ENCODE results near the gene UROC1.

- no peak for TF ChIP-seq TEAD4 (IDR thresholded peaks at IDR 0.05)
- TF ChIP-seq RAD21 (IDR thresholded peaks at IDR 0.05; ENCODE audit: low read depth) = no peak
- TF ChIP-seq TAF1 (IDR thresholded peaks at IDR 0.05; ENCODE audit: low read depth) = no peak
- no peak for TF ChIP-seq EP300 (IDR thresholded peaks at IDR 0.05; ENCODE audit: borderline replicate concordance)
- no peak for TF ChIP-seq REST (IDR thresholded peaks at IDR 0.05; ENCODE audit: low read depth)
- no peak for TF ChIP-seq YY1 (IDR thresholded peaks at IDR 0.05; ENCODE audit: low read depth)
Measured at GRCh38 chr3:126557761-126558160, 40.2 kb upstream of the UROC1 start.

All from Ishikawa (cell line).